22Rv1 (cell line): ENCODE results near the gene IZUMO1R.

Source experiments
- ZFX ChIP-seq: fragments of 450-650 bp; IDR thresholded peaks from 2 replicates; pipeline ENCODE4 v1.6.1; 2017; ENCODE audit warnings: antibody characterized with exemption, borderline replicate concordance
- TF ChIP-seq, protein P1 (sequence below): fragments of 450-650 bp; IDR thresholded peaks from 2 replicates; pipeline ENCODE4 v1.5.1; 2017; ENCODE audit warnings: mild to moderate bottlenecking

DNA sequence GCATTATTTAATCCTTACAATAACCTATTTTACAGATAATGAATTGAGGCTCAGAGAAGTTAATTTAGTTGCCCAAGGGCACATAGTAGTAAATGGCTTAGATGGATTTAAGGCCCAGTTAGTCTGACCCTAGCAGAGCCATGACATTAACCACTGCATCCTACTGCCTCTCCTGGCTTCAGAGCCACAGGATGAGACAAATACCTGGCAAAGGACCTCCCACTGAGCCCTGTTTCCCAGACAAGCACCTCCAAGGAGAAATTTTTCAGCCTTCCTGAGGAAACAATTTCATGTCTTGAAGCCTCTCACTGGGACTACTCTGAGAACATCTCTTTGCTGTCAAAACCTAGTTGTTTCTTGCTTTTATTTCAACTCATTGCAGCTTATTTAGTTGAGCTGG, 28.4 kb downstream of the IZUMO1R start:
- TF ChIP-seq, protein P1, sequence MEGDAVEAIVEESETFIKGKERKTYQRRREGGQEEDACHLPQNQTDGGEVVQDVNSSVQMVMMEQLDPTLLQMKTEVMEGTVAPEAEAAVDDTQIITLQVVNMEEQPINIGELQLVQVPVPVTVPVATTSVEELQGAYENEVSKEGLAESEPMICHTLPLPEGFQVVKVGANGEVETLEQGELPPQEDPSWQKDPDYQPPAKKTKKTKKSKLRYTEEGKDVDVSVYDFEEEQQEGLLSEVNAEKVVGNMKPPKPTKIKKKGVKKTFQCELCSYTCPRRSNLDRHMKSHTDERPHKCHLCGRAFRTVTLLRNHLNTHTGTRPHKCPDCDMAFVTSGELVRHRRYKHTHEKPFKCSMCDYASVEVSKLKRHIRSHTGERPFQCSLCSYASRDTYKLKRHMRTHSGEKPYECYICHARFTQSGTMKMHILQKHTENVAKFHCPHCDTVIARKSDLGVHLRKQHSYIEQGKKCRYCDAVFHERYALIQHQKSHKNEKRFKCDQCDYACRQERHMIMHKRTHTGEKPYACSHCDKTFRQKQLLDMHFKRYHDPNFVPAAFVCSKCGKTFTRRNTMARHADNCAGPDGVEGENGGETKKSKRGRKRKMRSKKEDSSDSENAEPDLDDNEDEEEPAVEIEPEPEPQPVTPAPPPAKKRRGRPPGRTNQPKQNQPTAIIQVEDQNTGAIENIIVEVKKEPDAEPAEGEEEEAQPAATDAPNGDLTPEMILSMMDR, result no peak
- TF ChIP-seq ZFX, result no peak
